Left hindlimb (tissue), 1 donor: ENCODE data around the gene CTPS2.

Experiments used
- DNase-seq: peaks from one replicate; pipeline ENCODE4 v3.0.0-alpha.2; 2018

Gene CTPS2

GRCh38 chrX:16711893-16712547, 449 bp downstream of the CTPS2 start:
- DNase-seq = peak; percentile 36

GRCh38 chrX:16711219-16711811, 1.2 kb downstream of the CTPS2 start:
- no peak for DNase-seq

- DNase-seq = no peak
Measured at GRCh38 chrX:16708016-16708415, 4.5 kb downstream of the CTPS2 start.

GRCh38 chrX:16705370-16705769, 7.1 kb downstream of the CTPS2 start:
- no peak for DNase-seq

GRCh38 chrX:16702700-16703599, 9.5 kb downstream of the CTPS2 start:
- no peak for DNase-seq

GRCh38 chrX:16700734-16701133, 11.7 kb downstream of the CTPS2 start:
- DNase-seq = no peak

GRCh38 chrX:16699389-16699788, 13.1 kb downstream of the CTPS2 start:
- DNase-seq = no peak

GRCh38 chrX:16696956-16697355, 15.5 kb downstream of the CTPS2 start:
- no peak for DNase-seq

- DNase-seq = no peak
Measured at GRCh38 chrX:16695079-16695676, 17.3 kb downstream of the CTPS2 start.

GRCh38 chrX:16687514-16687913, 25.0 kb downstream of the CTPS2 start:
- DNase-seq = no peak

GRCh38 chrX:16683007-16683664, 29.3 kb downstream of the CTPS2 start:
- DNase-seq = no peak

GRCh38 chrX:16678689-16679088, 33.8 kb downstream of the CTPS2 start:
- DNase-seq = no peak

- peak; percentile 30 for DNase-seq
Measured at GRCh38 chrX:16671005-16671404, 41.5 kb downstream of the CTPS2 start.

GRCh38 chrX:16666541-16666940, 45.9 kb downstream of the CTPS2 start:
- no peak for DNase-seq

- no peak for DNase-seq
Measured at GRCh38 chrX:16665089-16665488, 47.4 kb downstream of the CTPS2 start.

- no peak for DNase-seq
Measured at GRCh38 chrX:16664626-16665025, 47.8 kb downstream of the CTPS2 start.

- DNase-seq = no peak
Measured at GRCh38 chrX:16664074-16664473, 48.4 kb downstream of the CTPS2 start.

- no peak for DNase-seq
Measured at GRCh38 chrX:16662402-16662801, 50.1 kb downstream of the CTPS2 start.

- DNase-seq = no peak
Measured at GRCh38 chrX:16661495-16661894, 51.0 kb downstream of the CTPS2 start.

- no peak for DNase-seq
Measured at GRCh38 chrX:16659321-16659720, 53.1 kb downstream of the CTPS2 start.

- no peak for DNase-seq
Measured at GRCh38 chrX:16658284-16658683, 54.2 kb downstream of the CTPS2 start.

GRCh38 chrX:16654093-16654492, 58.4 kb downstream of the CTPS2 start:
- DNase-seq = no peak

GRCh38 chrX:16653424-16653823, 59.0 kb downstream of the CTPS2 start:
- no peak for DNase-seq
